H9 (cell line): ENCODE measurements around the gene NPC1L1. TPM values are rescaled to one million over a fixed set of nuclear protein-coding genes. Genes with fewer than 3 reads are reported as not detected.

ENCODE experiments used
- DNase-seq: peaks from one replicate; pipeline ENCODE4 v3.0.0-alpha.2; 2017
- H2AFZ ChIP-seq: one replicate; pipeline ENCODE4 v1.6.1; 2013; ENCODE audit warnings: mild to moderate bottlenecking, low read length, control low read depth, moderate library complexity
- H2AK5ac ChIP-seq: 2 replicates; pipeline ENCODE4 v1.6.1; 2013; ENCODE audit warnings: low read length, control low read depth, mixed read lengths; ENCODE audit not compliant: insufficient read length
- H2BK120ac ChIP-seq: one replicate; pipeline ENCODE4 v1.6.1; 2013; ENCODE audit warnings: low read depth, mild to moderate bottlenecking, low read length, control low read depth, inconsistent platforms; ENCODE audit not compliant: poor library complexity, severe bottlenecking
- H2BK12ac ChIP-seq: 2 replicates; pipeline ENCODE4 v1.6.1; 2013; ENCODE audit warnings: low read length, control low read depth, mixed read lengths, low read depth; ENCODE audit not compliant: insufficient read length
- H2BK15ac ChIP-seq: 2 replicates; pipeline ENCODE4 v1.6.1; 2013; ENCODE audit warnings: low read depth, low read length, control low read depth
- H2BK20ac ChIP-seq: one replicate; pipeline ENCODE4 v1.6.1; 2013; ENCODE audit warnings: low read depth, mild to moderate bottlenecking, low read length, control low read depth, inconsistent platforms; ENCODE audit not compliant: poor library complexity, severe bottlenecking
- H2BK5ac ChIP-seq: 2 replicates; pipeline ENCODE4 v1.6.1; 2013; ENCODE audit warnings: low read length, control low read depth, mixed read lengths; ENCODE audit not compliant: insufficient read length
- H3K14ac ChIP-seq: 2 replicates; pipeline ENCODE4 v1.6.1; 2013; ENCODE audit warnings: low read length, control low read depth; ENCODE audit not compliant: insufficient read depth
- H3K18ac ChIP-seq: 2 replicates; pipeline ENCODE4 v1.6.1; 2013; ENCODE audit warnings: low read depth, mild to moderate bottlenecking, mixed read lengths, low read length, control low read depth; ENCODE audit not compliant: insufficient read length
- H3K23ac ChIP-seq: 2 replicates; pipeline ENCODE4 v1.6.1; 2013; ENCODE audit warnings: low read length, control low read depth, mixed read lengths, low read depth; ENCODE audit not compliant: insufficient read length
- H3K23me2 ChIP-seq: 2 replicates; pipeline ENCODE4 v1.6.1; 2013; ENCODE audit warnings: low read depth, mild to moderate bottlenecking, mixed read lengths, low read length, control low read depth; ENCODE audit not compliant: insufficient read length, poor library complexity, severe bottlenecking
- H3K27ac ChIP-seq: 2 replicates; pipeline ENCODE4 v1.5.1; 2013; ENCODE audit warnings: low read length, control low read depth, mixed read lengths, low read depth; ENCODE audit not compliant: insufficient read length
- H3K27me3 ChIP-seq: 2 replicates; pipeline ENCODE4 v1.6.1; 2013; ENCODE audit warnings: low read length, control low read depth, inconsistent platforms; ENCODE audit not compliant: insufficient read depth
- H3K4ac ChIP-seq: 2 replicates; pipeline ENCODE4 v1.6.1; 2013; ENCODE audit warnings: low read depth, mild to moderate bottlenecking, control low read depth, inconsistent platforms, low read length, moderate library complexity
- H3K4me1 ChIP-seq: 2 replicates; pipeline ENCODE4 v1.6.1; 2013; ENCODE audit warnings: low read length, control low read depth, inconsistent platforms; ENCODE audit not compliant: insufficient read depth
- H3K4me2 ChIP-seq: 2 replicates; pipeline ENCODE4 v1.6.1; 2013; ENCODE audit warnings: low read length, control low read depth, mixed read lengths; ENCODE audit not compliant: insufficient read length, insufficient read depth
- H3K56ac ChIP-seq: 2 replicates; pipeline ENCODE4 v1.6.1; 2013; ENCODE audit warnings: low read depth, mild to moderate bottlenecking, mixed read lengths, low read length, control low read depth; ENCODE audit not compliant: insufficient read length
- H3K79me1 ChIP-seq: 2 replicates; pipeline ENCODE4 v1.6.1; 2013; ENCODE audit warnings: low read depth, mild to moderate bottlenecking, moderate library complexity, low read length, control low read depth, inconsistent platforms; ENCODE audit not compliant: insufficient read depth, poor library complexity, severe bottlenecking
- H3K79me2 ChIP-seq: 2 replicates; pipeline ENCODE4 v1.6.1; 2013; ENCODE audit warnings: low read length, control low read depth, inconsistent platforms; ENCODE audit not compliant: insufficient read depth
- H3K9ac ChIP-seq: 2 replicates; pipeline ENCODE4 v1.6.1; 2013; ENCODE audit warnings: low read length, control low read depth, mixed read lengths; ENCODE audit not compliant: insufficient read length; ENCODE audit errors: extremely low read depth
- H3K9me3 ChIP-seq: one replicate; pipeline ENCODE4 v1.6.1; 2013; ENCODE audit warnings: low read depth, low read length, inconsistent platforms; ENCODE audit not compliant: control insufficient read depth
- H3T11ph ChIP-seq: one replicate; pipeline ENCODE4 v1.6.1; 2013; ENCODE audit warnings: mild to moderate bottlenecking, low read length, control low read depth, inconsistent platforms
- H4K20me1 ChIP-seq: one replicate; pipeline ENCODE4 v1.6.1; 2013; ENCODE audit not compliant: control insufficient read depth, insufficient read length, insufficient read depth
- H4K5ac ChIP-seq: 2 replicates; pipeline ENCODE4 v1.6.1; 2013; ENCODE audit warnings: low read depth, mild to moderate bottlenecking, mixed read lengths, low read length, control low read depth; ENCODE audit not compliant: insufficient read length
- H4K8ac ChIP-seq: replicated peaks from 2 replicates; pipeline ENCODE4 v1.6.1; 2013; ENCODE audit warnings: low read length, control low read depth, mixed read lengths, low read depth; ENCODE audit not compliant: insufficient read length
- H4K91ac ChIP-seq: 2 replicates; pipeline ENCODE4 v1.6.1; 2013; ENCODE audit warnings: low read depth, mild to moderate bottlenecking, moderate library complexity, mixed read lengths, low read length, control low read depth; ENCODE audit not compliant: insufficient read length
- H3K27ac Mint-ChIP-seq, 3 experiments: 2 replicates in 2 of 3; 3 replicates in 1 of 3; pipeline ENCODE4 v1.8.0; 2020 to 2021; ENCODE audit warnings: mixed read lengths in 3 of 3, mild to moderate bottlenecking in 1 of 3, moderate library complexity in 1 of 3
- H3K27me3 Mint-ChIP-seq: 2 replicates; pipeline ENCODE4 v1.8.0; 2021; ENCODE audit warnings: low read depth, mild to moderate bottlenecking, moderate library complexity, mixed read lengths
- H3K36me3 Mint-ChIP-seq, 3 experiments: 2 replicates in 2 of 3; 3 replicates in 1 of 3; pipeline ENCODE4 v1.8.0; 2020 to 2021; ENCODE audit warnings: low read depth in 3 of 3, mixed read lengths in 3 of 3; ENCODE audit not compliant: insufficient read depth in 1 of 3
- H3K4me1 Mint-ChIP-seq, 2 experiments: 2 replicates each; pipeline ENCODE4 v1.8.0; 2020; ENCODE audit warnings: mixed read lengths in 2 of 2
- H3K4me3 Mint-ChIP-seq, 2 experiments: 2 replicates in 1 of 2; 3 replicates in 1 of 2; pipeline ENCODE4 v1.8.0; 2020 to 2021; ENCODE audit warnings: mild to moderate bottlenecking in 2 of 2, mixed read lengths in 2 of 2, moderate library complexity in 1 of 2
- H3K9me3 Mint-ChIP-seq, 2 experiments: 2 replicates in 1 of 2; 3 replicates in 1 of 2; pipeline ENCODE4 v1.8.0; 2020; ENCODE audit warnings: mild to moderate bottlenecking in 2 of 2, mixed read lengths in 2 of 2, moderate library complexity in 1 of 2
- CTCF ChIP-seq: fragments of 200-600 bp; sonication (generic); conservative IDR thresholded peaks from 3 replicates; pipeline ENCODE4 v1.8.0; 2021; ENCODE audit warnings: antibody characterized with exemption, mild to moderate bottlenecking
- WGBS: extraction: QIAGEN DNeasy Blood & Tissue Kit; methylation state at CpG from one replicate; pipeline ENCODE4 v1.1.7; 2013; ENCODE audit warnings: missing lambda C conversion rate, low lambda C conversion rate, mixed read lengths; ENCODE audit not compliant: insufficient read length; ENCODE audit errors: extremely low coverage; 5-methylcytosine and 5-hydroxymethylcytosine counted together
- total RNA-seq: library from RNA; stranded (reverse); gene quantifications from 2 replicates; pipeline ENCODE4 v1.2.1, GENCODE V29; 2021

Gene NPC1L1
- total RNA-seq, 1 experiment from 2014 or later, result 0.11 TPM

- H4K5ac ChIP-seq, result no peak overlapping the region
- no peaks in the 10 kb centered on the region for H3K23me2 ChIP-seq
- H3K4me3 Mint-ChIP-seq, result no peak overlapping the region
- H3K23ac ChIP-seq, result no peak overlapping the region
- no peak overlapping the region for H3K4me2 ChIP-seq
- no peak overlapping the region for H2BK20ac ChIP-seq
- H4K91ac ChIP-seq, result no peak overlapping the region
- peaks cover 2% of the 10 kb centered on the region for H4K20me1 ChIP-seq
- no peak overlapping the region for H4K8ac ChIP-seq
- no peak overlapping the region for H3K4ac ChIP-seq
- H3K79me2 ChIP-seq, result peaks cover 4% of the 10 kb centered on the region; the same call in 1 of the 2 replicates
- peaks cover 22% of the 10 kb centered on the region for H3K79me1 ChIP-seq
- H3K9me3 Mint-ChIP-seq, result no peaks in the 10 kb centered on the region
- no peak overlapping the region for H3K27ac ChIP-seq
- DNase-seq, result no peak
- no peak overlapping the region for H3T11ph ChIP-seq
- no peak overlapping the region for H3K18ac ChIP-seq
- no peak overlapping the region for H3K9ac ChIP-seq
- H3K27ac Mint-ChIP-seq, result no peak overlapping the region
- H3K27me3 ChIP-seq, result no peaks in the 10 kb centered on the region
- H2BK12ac ChIP-seq, result no peak overlapping the region
- no peak overlapping the region for H2BK120ac ChIP-seq
- WGBS, result no CpG with 5 or more reads among the region's 3 CpGs
- no peaks in the 10 kb centered on the region for H3K27me3 Mint-ChIP-seq
- H2AFZ ChIP-seq, result no peak overlapping the region
- no peak overlapping the region for H2BK15ac ChIP-seq
- no peak overlapping the region for H2BK5ac ChIP-seq
- no peak overlapping the region for H3K56ac ChIP-seq
- no peak overlapping the region for H3K14ac ChIP-seq
- H2AK5ac ChIP-seq, result no peak overlapping the region
- H3K36me3 Mint-ChIP-seq, result peaks cover 8 to 43% (median 36%) of the 10 kb centered on the region in 3 experiments
- no peaks in the 10 kb centered on the region for H3K4me1 ChIP-seq
- no peak for TF ChIP-seq CTCF
- H3K4me1 Mint-ChIP-seq, result no peaks in the 10 kb centered on the region
- H3K9me3 ChIP-seq, result no peaks in the 10 kb centered on the region
These were observed 68.3 kb downstream of the NPC1L1 start for GRCh38 chr7:44472843-44473242.
